Right lobe of liver (tissue), 6 donors: ENCODE results near the gene LRRC46. TPM values are rescaled to one million over a fixed set of nuclear protein-coding genes. Genes with fewer than 3 reads are reported as not detected.

Experiments
- ATAC-seq, 4 donors: fragments of 200-7000 bp; cut with Tn5 transposase; one replicate each; pipeline ENCODE4 v1.9.1; 2020; ENCODE audit warnings: mild to moderate bottlenecking in 4 of 4, moderate library complexity in 4 of 4
- DNase-seq, 3 donors: peaks; one replicate each; pipeline ENCODE4 v3.0.0-alpha.2; 2020
- H3K27ac ChIP-seq, 3 donors: fragments of 200-600 bp; one replicate each; pipeline ENCODE4 v1.8.0; 2022
- H3K27me3 ChIP-seq, 2 donors: fragments of 200-600 bp; one replicate each; pipeline ENCODE4 v1.8.0; 2022
- H3K36me3 ChIP-seq, 4 donors: fragments of 200-600 bp; sonication (generic) in 1 of 4; one replicate each; pipeline versions ENCODE4 v1.5.1 to v1.8.0; 2017 to 2022; ENCODE audit warnings: control low read depth in 1 of 4
- H3K4me1 ChIP-seq, 4 donors: fragments of 200-600 bp; sonication (generic) in 1 of 4; one replicate each; pipeline versions ENCODE4 v1.5.1 to v1.8.0; 2017 to 2022; ENCODE audit warnings: control low read depth in 1 of 4
- H3K4me3 ChIP-seq, 3 donors: fragments of 200-600 bp; one replicate each; pipeline ENCODE4 v1.8.0; 2022
- H3K9me3 ChIP-seq, 4 donors: fragments of 200-600 bp; sonication (generic) in 1 of 4; one replicate each; pipeline versions ENCODE4 v1.5.1 to v1.8.0; 2017 to 2022; ENCODE audit warnings: control low read depth in 1 of 4
- POLR2A ChIP-seq: fragments of 450-650 bp; IDR thresholded peaks from one replicate; pipeline ENCODE4 v1.6.1; 2017; ENCODE audit warnings: antibody characterized with exemption, mild to moderate bottlenecking
- WGBS: methylation state at CpG from one replicate; pipeline ENCODE4 v1.1.6; 2018; ENCODE audit warnings: low coverage, low lambda C conversion rate; ENCODE audit not compliant: insufficient coverage; ENCODE audit errors: missing lambda C conversion rate; 5-methylcytosine and 5-hydroxymethylcytosine counted together
- intact Hi-C, 2 donors: fragments of 100-400 bp; cut with DNase I; formaldehyde crosslinking; loops; one replicate each; pipeline versions ENCODE4 v1.11.2 to v1.14.1; 2022
- total RNA-seq, 6 experiments: library from RNA; depleted of rRNA in 2 of 6; stranded (reverse); fragments of >200 nt in 2 of 6; fragmentation: NEBNext Ultra II Directional in 3 of 6; extraction: Animal tissue kit (Norgen Biotek cat#: 25700) in 3 of 6; gene quantifications; one replicate each; pipeline versions ENCODE4 v1.1.0 to v1.2.4, GENCODE V29; 2016 to 2023
- TF ChIP-seq, protein P1 (sequence below), 4 donors: fragments of 200-600 bp in 3 of 4; fragments of 450-650 bp in 1 of 4; IDR thresholded peaks; one replicate each; pipeline versions ENCODE4 v1.5.1 to v1.8.0; 2016 to 2022; ENCODE audit warnings: antibody characterized with exemption in 4 of 4, mild to moderate bottlenecking in 2 of 4
- donor health status: DM: no; HTN: yes; CAD: no.
- donor health status: DM: no; HTN: no; CAD: no.
- donor health status: DM: no; HTN: no; CAD: no.
- donor health status: DM: no; HTN: yes; CAD: no.
- donor health status: DM: no; HTN: yes; CAD: no.

The LRRC46 gene
- total RNA-seq, 6 experiments from 2014 or later: 0.12 to 0.44 (median 0.35) TPM

DNA sequence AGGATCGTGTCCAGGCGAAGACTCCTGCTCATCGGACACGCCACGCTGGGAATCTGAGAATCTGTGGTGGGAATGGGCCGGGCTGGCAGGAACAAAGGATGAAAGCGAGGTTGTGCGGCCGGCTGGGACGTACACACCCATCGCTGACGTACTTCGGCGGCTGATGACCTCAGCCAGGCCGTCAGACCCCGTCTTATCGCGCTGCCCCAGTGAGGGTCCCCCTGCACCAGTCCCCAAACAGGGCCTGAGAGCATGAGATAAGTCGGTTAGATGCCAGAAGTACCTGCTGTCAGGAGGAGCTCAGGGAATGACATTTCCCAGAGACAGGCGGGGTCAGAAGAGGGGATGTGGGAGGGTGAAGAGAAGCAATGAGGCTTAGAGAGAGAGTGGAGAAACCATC, 35.5 kb downstream of the LRRC46 start:
- DNase-seq: peak in 1 of 3 donors; percentile 31
- Histone ChIP-seq H3K27ac (no peak overlapping the region), H3K36me3 (no peaks in the 10 kb centered on the region), H3K4me1 (no peaks in the 10 kb centered on the region), H3K9me3 (no peaks in the 10 kb centered on the region), H3K4me3 (no peak overlapping the region), H3K27me3 (no peaks in the 10 kb centered on the region)
- ATAC-seq: no peak
- TF ChIP-seq, protein P1, sequence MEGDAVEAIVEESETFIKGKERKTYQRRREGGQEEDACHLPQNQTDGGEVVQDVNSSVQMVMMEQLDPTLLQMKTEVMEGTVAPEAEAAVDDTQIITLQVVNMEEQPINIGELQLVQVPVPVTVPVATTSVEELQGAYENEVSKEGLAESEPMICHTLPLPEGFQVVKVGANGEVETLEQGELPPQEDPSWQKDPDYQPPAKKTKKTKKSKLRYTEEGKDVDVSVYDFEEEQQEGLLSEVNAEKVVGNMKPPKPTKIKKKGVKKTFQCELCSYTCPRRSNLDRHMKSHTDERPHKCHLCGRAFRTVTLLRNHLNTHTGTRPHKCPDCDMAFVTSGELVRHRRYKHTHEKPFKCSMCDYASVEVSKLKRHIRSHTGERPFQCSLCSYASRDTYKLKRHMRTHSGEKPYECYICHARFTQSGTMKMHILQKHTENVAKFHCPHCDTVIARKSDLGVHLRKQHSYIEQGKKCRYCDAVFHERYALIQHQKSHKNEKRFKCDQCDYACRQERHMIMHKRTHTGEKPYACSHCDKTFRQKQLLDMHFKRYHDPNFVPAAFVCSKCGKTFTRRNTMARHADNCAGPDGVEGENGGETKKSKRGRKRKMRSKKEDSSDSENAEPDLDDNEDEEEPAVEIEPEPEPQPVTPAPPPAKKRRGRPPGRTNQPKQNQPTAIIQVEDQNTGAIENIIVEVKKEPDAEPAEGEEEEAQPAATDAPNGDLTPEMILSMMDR (IDR thresholded peaks at IDR 0.05): no peak
- TF ChIP-seq POLR2A: no peak
- WGBS: 66% methylated on average over 10 of the region's 20 CpGs
- intact Hi-C loops: no loop called here

DNA sequence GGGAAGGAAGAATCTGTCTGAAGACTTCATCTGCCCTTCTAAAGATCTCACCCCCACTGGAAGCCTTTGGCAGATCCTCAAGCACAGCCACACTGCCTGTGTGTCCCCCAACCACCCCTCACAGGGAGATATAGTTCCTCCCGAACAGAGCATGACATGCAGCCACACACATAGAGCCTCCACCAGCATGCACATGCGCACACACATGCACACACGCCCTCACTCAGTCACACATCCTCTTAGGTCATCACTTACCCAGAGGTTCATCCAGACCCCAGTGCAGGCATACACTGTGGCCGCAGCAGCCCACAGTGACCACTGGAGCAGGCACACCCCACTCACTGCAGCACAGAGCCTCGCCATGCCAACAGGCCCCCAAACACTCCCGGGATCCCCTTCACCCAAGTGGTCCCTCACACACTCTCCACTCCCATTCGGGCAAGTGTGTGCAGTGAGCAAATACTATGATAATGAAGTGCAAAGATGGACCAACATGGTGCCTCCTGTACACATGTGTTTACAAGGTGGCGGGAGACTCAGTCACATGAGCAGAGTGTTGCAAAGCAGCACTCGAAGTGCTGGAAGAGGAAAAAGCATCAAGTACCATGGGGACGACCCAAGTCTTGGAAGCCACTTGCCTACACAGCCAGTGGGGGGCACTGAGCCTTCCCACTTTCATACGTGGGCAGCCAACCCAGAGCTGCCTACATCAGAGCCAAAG, 36.5 kb downstream of the LRRC46 start:
- no peaks in the 10 kb centered on the region for H3K27me3 ChIP-seq
- no peaks in the 10 kb centered on the region for H3K9me3 ChIP-seq
- intact Hi-C loops: no loop called here
- no peak overlapping the region for H3K4me3 ChIP-seq
- no peak overlapping the region for H3K27ac ChIP-seq
- 79% methylated on average over 8 of the region's 11 CpGs for WGBS
- H3K4me1 ChIP-seq: no peaks in the 10 kb centered on the region
- DNase-seq (no peak), ATAC-seq (no peak)
- H3K36me3 ChIP-seq: no peaks in the 10 kb centered on the region
- TF ChIP-seq, protein P1 (IDR thresholded peaks at IDR 0.05): no peak
- TF ChIP-seq POLR2A: no peak

DNA sequence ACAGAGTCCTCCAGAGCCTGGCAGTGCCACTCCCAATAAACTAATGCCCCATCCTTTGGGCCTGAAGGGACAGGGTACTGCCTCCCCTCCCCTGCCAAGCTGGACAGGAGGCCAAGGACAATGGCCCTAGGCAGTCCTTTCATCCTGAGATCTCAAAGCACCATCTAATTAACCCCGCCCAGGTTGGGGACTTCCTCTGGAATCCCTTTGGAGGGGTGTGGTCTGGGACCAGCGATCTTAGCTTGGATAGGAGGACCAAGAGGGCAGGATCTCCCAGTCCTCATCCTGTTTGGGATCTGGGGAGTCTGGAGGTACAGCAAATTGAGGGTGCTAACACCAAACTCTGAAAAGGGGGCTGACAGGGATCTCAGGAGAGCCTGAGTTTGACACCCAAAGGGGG, 37.6 kb downstream of the LRRC46 start:
- Histone ChIP-seq H3K4me3 (no peak overlapping the region), H3K27ac (no peak overlapping the region), H3K27me3 (no peaks in the 10 kb centered on the region), H3K4me1 (no peaks in the 10 kb centered on the region), H3K36me3 (no peaks in the 10 kb centered on the region), H3K9me3 (no peaks in the 10 kb centered on the region)
- no peak for ATAC-seq
- no CpG with 5 or more reads among the region's 2 CpGs for WGBS
- DNase-seq: no peak
- TF ChIP-seq, protein P1 (IDR thresholded peaks at IDR 0.05): no peak
- no peak for TF ChIP-seq POLR2A
- intact Hi-C loops: no loop called here

DNA sequence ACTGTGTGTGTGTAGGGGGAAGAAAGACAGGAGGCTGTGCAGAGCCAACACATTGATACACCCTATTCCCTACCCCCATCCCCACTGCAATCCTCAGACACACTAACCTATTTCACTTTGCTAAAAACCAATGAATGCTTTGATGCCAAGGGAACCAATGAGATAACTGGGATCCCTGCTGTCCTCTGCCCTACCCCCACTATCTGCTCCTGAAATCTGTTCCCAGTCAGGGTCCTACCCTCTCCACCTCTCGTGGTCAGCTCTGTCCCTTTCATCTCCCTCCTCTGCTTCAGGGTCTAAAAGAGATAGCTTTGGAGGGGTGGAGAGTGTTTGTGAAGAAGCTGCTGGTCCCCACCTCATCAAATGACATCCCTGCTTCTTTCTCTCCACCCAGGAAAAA, 38.6 kb downstream of the LRRC46 start:
- Histone ChIP-seq H3K4me1 (no peaks in the 10 kb centered on the region), H3K4me3 (no peak overlapping the region), H3K27ac (no peak overlapping the region), H3K9me3 (no peaks in the 10 kb centered on the region), H3K27me3 (no peaks in the 10 kb centered on the region), H3K36me3 (no peaks in the 10 kb centered on the region)
- DNase-seq (peak in 1 of 3 donors; percentile 1), ATAC-seq (no peak)
- WGBS: 40% methylated on average over 1 of the region's 1 CpG
- intact Hi-C loops: no loop called here
- TF ChIP-seq, protein P1 (IDR thresholded peaks at IDR 0.05): no peak
- TF ChIP-seq POLR2A: no peak

DNA sequence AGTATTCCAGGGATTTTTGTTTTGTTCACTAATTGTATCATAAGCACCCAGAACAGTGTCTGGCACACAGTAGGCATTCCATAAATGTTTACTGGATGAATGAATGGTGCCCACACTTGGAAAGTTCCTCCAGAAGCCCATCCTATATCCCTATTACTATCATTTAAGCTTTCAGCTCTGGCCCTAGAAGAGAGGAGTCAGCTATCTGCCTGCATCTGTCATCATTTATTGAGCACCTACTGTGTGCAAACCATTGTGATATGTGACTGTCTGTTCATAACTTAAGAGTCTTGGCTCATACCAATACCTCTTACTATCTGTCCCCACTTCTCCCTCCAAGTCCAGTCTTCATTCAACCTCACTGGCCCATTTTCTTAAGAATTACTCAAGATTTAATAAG, 39.6 kb downstream of the LRRC46 start:
- Histone ChIP-seq H3K27ac (no peak overlapping the region), H3K9me3 (no peaks in the 10 kb centered on the region), H3K4me1 (peaks cover 0 to 8% (median 4%) of the 10 kb centered on the region in 4 donors), H3K27me3 (no peaks in the 10 kb centered on the region), H3K36me3 (no peaks in the 10 kb centered on the region), H3K4me3 (no peak overlapping the region)
- no peak for DNase-seq
- TF ChIP-seq, protein P1 (IDR thresholded peaks at IDR 0.05): no peak
- no peak for TF ChIP-seq POLR2A
- ATAC-seq: no peak
- intact Hi-C loops: no loop called here
